GM12873 (cell line): Measurements from ENCODE around the gene DPP9.

Source experiments
- CTCF ChIP-seq: IDR thresholded peaks from 2 replicates; pipeline ENCODE4 v1.5.1; 2012; ENCODE audit warnings: low read depth, mild to moderate bottlenecking, moderate library complexity, low read length, control low read depth; ENCODE audit not compliant: insufficient read depth; ENCODE audit errors: missing control alignments

DPP9 gene

GRCh38 chr19:4733755-4734345 lies 10.2 kb upstream of the DPP9 start:
- TF ChIP-seq CTCF, result no peak

GRCh38 chr19:4732680-4733114 lies 9.1 kb upstream of the DPP9 start:
- TF ChIP-seq CTCF, result peak; percentile 90

GRCh38 chr19:4730740-4731171 lies 7.1 kb upstream of the DPP9 start:
- TF ChIP-seq CTCF, result peak; percentile 80

- TF ChIP-seq CTCF, result no peak
Observed at GRCh38 chr19:4728871-4729270, 5.2 kb upstream of the DPP9 start.

GRCh38 chr19:4722671-4723594 lies 709 bp downstream of the DPP9 start:
- no peak for TF ChIP-seq CTCF

- no peak for TF ChIP-seq CTCF
Observed at GRCh38 chr19:4721196-4721595, 2.4 kb downstream of the DPP9 start.

- no peak for TF ChIP-seq CTCF
Observed at GRCh38 chr19:4720037-4720700, 3.5 kb downstream of the DPP9 start.
